H1 (cell line): ENCODE results near the gene HOXC11.

Experiments
- CBX5 ChIP-seq: fragments of 300-800, 300-1000 bp; sonication (generic); IDR thresholded peaks from 2 replicates; pipeline ENCODE4 v1.7.1; 2016; ENCODE audit warnings: antibody characterized with exemption, low read length, low read depth
- CHD2 ChIP-seq: IDR thresholded peaks from 2 replicates; pipeline ENCODE4 v1.6.1; 2012; ENCODE audit warnings: low read length, improper control_type of control experiment
- CREB1 ChIP-seq: IDR thresholded peaks from 2 replicates; pipeline ENCODE4 v1.6.1; 2012; ENCODE audit warnings: inconsistent platforms
- GTF2F1 ChIP-seq: IDR thresholded peaks from 2 replicates; pipeline ENCODE4 v1.6.1; 2012; ENCODE audit warnings: low read depth, low read length, improper control_type of control experiment, borderline replicate concordance
- SP2 ChIP-seq: IDR thresholded peaks from 2 replicates; pipeline ENCODE4 v1.6.1; 2012; ENCODE audit warnings: mild to moderate bottlenecking, low read length, inconsistent platforms
- SUZ12 ChIP-seq: fragments of 200-600 bp; sonication (generic); IDR thresholded peaks from 2 replicates; pipeline ENCODE4 v1.6.1; 2012; ENCODE audit warnings: mild to moderate bottlenecking, inconsistent platforms, low read length, moderate library complexity, mixed read lengths
- TAF1 ChIP-seq: IDR thresholded peaks from 2 replicates; pipeline ENCODE4 v1.6.1; 2011; ENCODE audit warnings: mild to moderate bottlenecking, low read depth, low read length
- TF ChIP-seq, protein P1 (sequence below), 3 experiments: IDR thresholded peaks; 1 replicate in 2 of 3; 2 replicates in 1 of 3; pipeline versions ENCODE4 v1.5.1 to v1.6.1; 2011; ENCODE audit warnings: low read length in 3 of 3, mild to moderate bottlenecking in 3 of 3, inconsistent platforms in 2 of 3, low read depth in 1 of 3, moderate library complexity in 1 of 3; ENCODE audit not compliant: insufficient read depth in 1 of 3; ENCODE audit errors: control extremely low read depth in 1 of 3

DNA sequence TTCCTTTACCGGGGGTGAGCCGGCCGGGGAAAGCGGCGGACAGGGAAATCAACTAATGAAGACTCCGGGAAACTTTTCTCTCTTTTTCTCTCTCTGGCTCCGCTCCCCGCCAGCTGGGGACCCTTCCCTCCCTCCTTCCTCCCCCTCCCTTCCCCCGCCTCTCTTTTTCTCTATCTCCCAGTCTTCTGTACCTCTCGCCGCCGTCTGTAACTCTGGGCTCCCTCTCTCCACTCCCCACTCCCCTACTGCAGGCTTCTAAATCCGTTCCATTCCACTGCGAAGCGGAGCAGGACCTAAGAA lies 6.9 kb upstream of the HOXC11 start:
- no peak for TF ChIP-seq GTF2F1
- TF ChIP-seq CHD2 = no peak
- no peak for TF ChIP-seq CREB1
- no peak for TF ChIP-seq CBX5
- TF ChIP-seq, protein P1, sequence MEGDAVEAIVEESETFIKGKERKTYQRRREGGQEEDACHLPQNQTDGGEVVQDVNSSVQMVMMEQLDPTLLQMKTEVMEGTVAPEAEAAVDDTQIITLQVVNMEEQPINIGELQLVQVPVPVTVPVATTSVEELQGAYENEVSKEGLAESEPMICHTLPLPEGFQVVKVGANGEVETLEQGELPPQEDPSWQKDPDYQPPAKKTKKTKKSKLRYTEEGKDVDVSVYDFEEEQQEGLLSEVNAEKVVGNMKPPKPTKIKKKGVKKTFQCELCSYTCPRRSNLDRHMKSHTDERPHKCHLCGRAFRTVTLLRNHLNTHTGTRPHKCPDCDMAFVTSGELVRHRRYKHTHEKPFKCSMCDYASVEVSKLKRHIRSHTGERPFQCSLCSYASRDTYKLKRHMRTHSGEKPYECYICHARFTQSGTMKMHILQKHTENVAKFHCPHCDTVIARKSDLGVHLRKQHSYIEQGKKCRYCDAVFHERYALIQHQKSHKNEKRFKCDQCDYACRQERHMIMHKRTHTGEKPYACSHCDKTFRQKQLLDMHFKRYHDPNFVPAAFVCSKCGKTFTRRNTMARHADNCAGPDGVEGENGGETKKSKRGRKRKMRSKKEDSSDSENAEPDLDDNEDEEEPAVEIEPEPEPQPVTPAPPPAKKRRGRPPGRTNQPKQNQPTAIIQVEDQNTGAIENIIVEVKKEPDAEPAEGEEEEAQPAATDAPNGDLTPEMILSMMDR (IDR thresholded peaks at IDR 0.05; ENCODE audit: control extremely low read depth in 1 of 3, insufficient read depth in 1 of 3, low read depth in 1 of 3, low read length in 3 of 3) = no peak
- no peak for TF ChIP-seq SP2
- TF ChIP-seq SUZ12 = no peak
- no peak for TF ChIP-seq TAF1
